Activated T-cell treated with anti-CD3 and anti-CD28 coated beads for 1 hour (primary cell): ENCODE results near the gene M1AP.
A peak's percentile ranks its signal among the peaks of the same experiment; 100 is the strongest.

ENCODE experiments used
- DNase-seq: peaks from one replicate; pipeline ENCODE4 v3.0.0-alpha.2; 2020; ENCODE audit warnings: low read depth

Gene M1AP

GRCh38 chr2:74648009-74648443, at the start of gene M1AP:
M1AP (minus strand) TSS chr2:74648330; CDS start chr2:74640275, 8,055 bp downstream.
- no peak for DNase-seq

GRCh38 chr2:74696829-74697228, 48.7 kb upstream of the M1AP start:
- DNase-seq, result no peak

- no peak for DNase-seq
Observed at GRCh38 chr2:74695663-74696062, 47.5 kb upstream of the M1AP start.

- no peak for DNase-seq
Observed at GRCh38 chr2:74694281-74694680, 46.2 kb upstream of the M1AP start.

- DNase-seq, result no peak
Observed at GRCh38 chr2:74693668-74694067, 45.5 kb upstream of the M1AP start.

GRCh38 chr2:74693213-74693612, 45.1 kb upstream of the M1AP start:
- DNase-seq, result no peak

- DNase-seq, result no peak
Observed at GRCh38 chr2:74691929-74692328, 43.8 kb upstream of the M1AP start.

GRCh38 chr2:74690571-74690970, 42.4 kb upstream of the M1AP start:
- DNase-seq, result no peak

GRCh38 chr2:74689671-74690070, 41.5 kb upstream of the M1AP start:
- DNase-seq, result no peak

GRCh38 chr2:74688881-74689280, 40.8 kb upstream of the M1AP start:
- DNase-seq, result no peak

- no peak for DNase-seq
Observed at GRCh38 chr2:74685408-74685807, 37.3 kb upstream of the M1AP start.

GRCh38 chr2:74682501-74682900, 34.4 kb upstream of the M1AP start:
- DNase-seq, result no peak

GRCh38 chr2:74679615-74680014, 31.5 kb upstream of the M1AP start:
- DNase-seq, result no peak

GRCh38 chr2:74676331-74676730, 28.2 kb upstream of the M1AP start:
- DNase-seq, result no peak

GRCh38 chr2:74675090-74675489, 27.0 kb upstream of the M1AP start:
- no peak for DNase-seq

- no peak for DNase-seq
Observed at GRCh38 chr2:74673826-74674528, 25.8 kb upstream of the M1AP start.

GRCh38 chr2:74671479-74671878, 23.3 kb upstream of the M1AP start:
- no peak for DNase-seq

GRCh38 chr2:74670263-74670662, 22.1 kb upstream of the M1AP start:
- DNase-seq, result no peak

- no peak for DNase-seq
Observed at GRCh38 chr2:74668087-74668486, 20.0 kb upstream of the M1AP start.

GRCh38 chr2:74659462-74659861, 11.3 kb upstream of the M1AP start:
- DNase-seq, result no peak

GRCh38 chr2:74658516-74658915, 10.4 kb upstream of the M1AP start:
- DNase-seq, result no peak

GRCh38 chr2:74655579-74655978, 7.4 kb upstream of the M1AP start:
- no peak for DNase-seq

- DNase-seq, result peak; percentile 90
Observed at GRCh38 chr2:74653985-74654882, 6.1 kb upstream of the M1AP start, which contains the start of gene SEMA4F. SEMA4F (plus strand) TSS chr2:74654247; CDS start chr2:74654377, 130 bp downstream.
